Fibroblast of skin of scalp (primary cell): ENCODE results near the gene RMDN3.

Experiments
- DNase-seq: peaks from one replicate; pipeline ENCODE4 v3.0.0-alpha.2; 2013

RMDN3 gene

GRCh38 chr15:40772014-40772413, 17.0 kb upstream of the RMDN3 start:
- DNase-seq: no peak

- no peak for DNase-seq
These were observed 16.2 kb upstream of the RMDN3 start for GRCh38 chr15:40771242-40771641.

GRCh38 chr15:40770147-40770721, 15.2 kb upstream of the RMDN3 start:
- no peak for DNase-seq

- no peak for DNase-seq
These were observed 14.5 kb upstream of the RMDN3 start, which contains the start of gene C15orf62 for GRCh38 chr15:40769274-40770146. C15orf62 (plus strand) TSS chr15:40769980; CDS start chr15:40770496, 516 bp downstream.

GRCh38 chr15:40768521-40769273, 13.6 kb upstream of the RMDN3 start:
- DNase-seq: no peak

GRCh38 chr15:40767838-40768500, 12.9 kb upstream of the RMDN3 start:
- no peak for DNase-seq

- no peak for DNase-seq
These were observed 12.1 kb upstream of the RMDN3 start for GRCh38 chr15:40766906-40767837.

- peak; percentile 54 for DNase-seq
These were observed 11.3 kb upstream of the RMDN3 start for GRCh38 chr15:40766194-40766815.

GRCh38 chr15:40764629-40765103, 9.6 kb upstream of the RMDN3 start:
- no peak for DNase-seq

GRCh38 chr15:40763801-40764628, 9.0 kb upstream of the RMDN3 start, which contains the start of gene GCHFR:
GCHFR (plus strand) TSS chr15:40764068; CDS start chr15:40764181, 113 bp downstream.
- DNase-seq: peak; percentile 50

- DNase-seq: peak; percentile 80
These were observed 8.1 kb upstream of the RMDN3 start for GRCh38 chr15:40762919-40763800.

- no peak for DNase-seq
These were observed 4.9 kb upstream of the RMDN3 start for GRCh38 chr15:40759961-40760360.

- DNase-seq: no peak
These were observed 1.9 kb upstream of the RMDN3 start for GRCh38 chr15:40756938-40757337.

- DNase-seq: no peak
These were observed 756 bp upstream of the RMDN3 start for GRCh38 chr15:40755812-40756208.

GRCh38 chr15:40754574-40754882, 526 bp downstream of the RMDN3 start:
- no peak for DNase-seq

GRCh38 chr15:40751745-40752144, 3.3 kb downstream of the RMDN3 start:
- DNase-seq: no peak

GRCh38 chr15:40750885-40751284, 4.2 kb downstream of the RMDN3 start:
- no peak for DNase-seq

- DNase-seq: no peak
These were observed 5.9 kb downstream of the RMDN3 start for GRCh38 chr15:40749151-40749630.
